ENCODE measurements around the gene LENG8.

DNA sequence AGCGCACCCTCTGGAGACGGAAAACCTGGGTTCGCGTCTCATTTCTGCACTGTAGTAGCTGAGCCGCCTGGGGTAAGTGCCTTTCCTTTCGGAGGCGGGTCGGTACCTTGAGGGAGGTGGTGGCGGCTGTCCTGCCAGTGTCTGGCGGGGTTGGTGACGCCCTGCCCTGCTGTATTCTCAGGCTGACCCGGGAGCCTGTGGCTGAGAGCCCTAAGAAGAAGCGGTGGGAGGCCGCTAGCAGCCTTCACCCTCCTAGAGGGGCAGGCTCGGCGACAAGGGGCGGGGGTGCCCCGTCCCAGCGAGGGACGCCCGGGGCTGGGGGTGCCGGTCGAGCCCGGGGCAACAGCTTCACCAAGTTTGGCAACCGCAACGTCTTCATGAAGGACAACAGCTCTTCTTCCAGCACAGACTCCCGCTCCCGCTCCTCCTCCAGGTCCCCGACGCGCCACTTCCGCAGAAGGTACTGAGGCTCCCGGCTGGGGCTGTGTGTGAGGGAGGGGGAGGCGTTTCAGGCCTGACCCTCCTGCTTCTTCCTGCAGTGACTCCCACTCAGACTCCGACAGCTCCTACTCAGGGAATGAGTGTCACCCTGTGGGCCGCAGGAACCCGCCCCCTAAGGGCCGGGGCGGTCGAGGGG, 6.9 kb downstream of the LENG8 start:
- TF ChIP-seq TAF1 (IDR thresholded peaks at IDR 0.05; ENCODE audit: low read depth, low read length), result no peak
- TF ChIP-seq, protein P1, sequence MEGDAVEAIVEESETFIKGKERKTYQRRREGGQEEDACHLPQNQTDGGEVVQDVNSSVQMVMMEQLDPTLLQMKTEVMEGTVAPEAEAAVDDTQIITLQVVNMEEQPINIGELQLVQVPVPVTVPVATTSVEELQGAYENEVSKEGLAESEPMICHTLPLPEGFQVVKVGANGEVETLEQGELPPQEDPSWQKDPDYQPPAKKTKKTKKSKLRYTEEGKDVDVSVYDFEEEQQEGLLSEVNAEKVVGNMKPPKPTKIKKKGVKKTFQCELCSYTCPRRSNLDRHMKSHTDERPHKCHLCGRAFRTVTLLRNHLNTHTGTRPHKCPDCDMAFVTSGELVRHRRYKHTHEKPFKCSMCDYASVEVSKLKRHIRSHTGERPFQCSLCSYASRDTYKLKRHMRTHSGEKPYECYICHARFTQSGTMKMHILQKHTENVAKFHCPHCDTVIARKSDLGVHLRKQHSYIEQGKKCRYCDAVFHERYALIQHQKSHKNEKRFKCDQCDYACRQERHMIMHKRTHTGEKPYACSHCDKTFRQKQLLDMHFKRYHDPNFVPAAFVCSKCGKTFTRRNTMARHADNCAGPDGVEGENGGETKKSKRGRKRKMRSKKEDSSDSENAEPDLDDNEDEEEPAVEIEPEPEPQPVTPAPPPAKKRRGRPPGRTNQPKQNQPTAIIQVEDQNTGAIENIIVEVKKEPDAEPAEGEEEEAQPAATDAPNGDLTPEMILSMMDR (IDR thresholded peaks at IDR 0.05; ENCODE audit: control extremely low read depth in 1 of 3, insufficient read depth in 1 of 3, low read depth in 1 of 3, low read length in 3 of 3), result no peak
- no peak for TF ChIP-seq EP300 (IDR thresholded peaks at IDR 0.05; ENCODE audit: borderline replicate concordance in 1 of 2, low read depth in 2 of 2, low read length in 2 of 2)
- TF ChIP-seq CHD1 (IDR thresholded peaks at IDR 0.05; ENCODE audit: low read depth, low read length), result no peak
- no peak for TF ChIP-seq CBX8 (IDR thresholded peaks at IDR 0.05; ENCODE audit: borderline replicate concordance, low read depth, low read length)
- TF ChIP-seq POLR2A (IDR thresholded peaks at IDR 0.05; ENCODE audit: control extremely low read depth in 1 of 2, low read depth in 2 of 2, low read length in 2 of 2), result no peak
- TF ChIP-seq KDM1A (IDR thresholded peaks at IDR 0.05; ENCODE audit: borderline replicate concordance, low read length), result no peak
- no peak for TF ChIP-seq MAX (IDR thresholded peaks at IDR 0.05)
- TF ChIP-seq NANOG (IDR thresholded peaks at IDR 0.05; ENCODE audit: insufficient read depth, low read depth, low read length, poor library complexity, severe bottlenecking), result no peak
- TF ChIP-seq, protein P2, sequence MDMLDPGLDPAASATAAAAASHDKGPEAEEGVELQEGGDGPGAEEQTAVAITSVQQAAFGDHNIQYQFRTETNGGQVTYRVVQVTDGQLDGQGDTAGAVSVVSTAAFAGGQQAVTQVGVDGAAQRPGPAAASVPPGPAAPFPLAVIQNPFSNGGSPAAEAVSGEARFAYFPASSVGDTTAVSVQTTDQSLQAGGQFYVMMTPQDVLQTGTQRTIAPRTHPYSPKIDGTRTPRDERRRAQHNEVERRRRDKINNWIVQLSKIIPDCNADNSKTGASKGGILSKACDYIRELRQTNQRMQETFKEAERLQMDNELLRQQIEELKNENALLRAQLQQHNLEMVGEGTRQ (IDR thresholded peaks at IDR 0.05; ENCODE audit: low read length), result no peak
- no peak for TF ChIP-seq SP2 (IDR thresholded peaks at IDR 0.05; ENCODE audit: low read length)
- TF ChIP-seq RBBP5 (IDR thresholded peaks at IDR 0.05; ENCODE audit: borderline replicate concordance, low read depth, low read length), result no peak
- TF ChIP-seq JUN (IDR thresholded peaks at IDR 0.05; ENCODE audit: low read depth, low read length), result no peak

All from H1 (cell line).